Measurements from ENCODE around the gene VIL1.
A peak's percentile ranks its signal among the peaks of the same experiment; 100 is the strongest.

Gene VIL1

GRCh38 chr2:218395456-218395825 is 23.5 kb upstream of the VIL1 start:
- no peaks in the 10 kb centered on the region for H3K36me3 ChIP-seq (ENCODE audit: insufficient read depth, insufficient read length, low read length)
- DNase-seq (ENCODE audit: low read depth, low spot score) = no peak
- H3K4me3 ChIP-seq (ENCODE audit: insufficient read length, low read depth) = peak overlapping the region; percentile 50
- H3K27me3 ChIP-seq (ENCODE audit: insufficient read depth, insufficient read length) = peaks cover 36% of the 10 kb centered on the region
- peak overlapping the region; percentile 79 for H3K9ac ChIP-seq (ENCODE audit: insufficient read length, low read depth)
- TF ChIP-seq ZNF274 (IDR thresholded peaks at IDR 0.05; ENCODE audit: low read depth, low read length) (no peak), SUZ12 (IDR thresholded peaks at IDR 0.05; ENCODE audit: extremely low read depth, insufficient read depth, insufficient read length) (no peak), YY1 (IDR thresholded peaks at IDR 0.05; ENCODE audit: insufficient read depth, insufficient read length) (no peak)
- H3K4me1 ChIP-seq (ENCODE audit: insufficient read depth, insufficient read length) = peaks cover 15% of the 10 kb centered on the region
- H3K9me3 ChIP-seq (ENCODE audit: insufficient read depth, low read length) = no peaks in the 10 kb centered on the region

GRCh38 chr2:218395826-218396687 is 22.9 kb upstream of the VIL1 start:
- Histone ChIP-seq H3K36me3 (ENCODE audit: insufficient read depth, insufficient read length, low read length) (peaks cover 1% of the 10 kb centered on the region), H3K4me3 (ENCODE audit: insufficient read length, low read depth) (peak overlapping the region; percentile 85), H3K27me3 (ENCODE audit: insufficient read depth, insufficient read length) (peaks cover 36% of the 10 kb centered on the region), H3K9me3 (ENCODE audit: insufficient read depth, low read length) (no peaks in the 10 kb centered on the region), H3K4me1 (ENCODE audit: insufficient read depth, insufficient read length) (peaks cover 16% of the 10 kb centered on the region), H3K9ac (ENCODE audit: insufficient read length, low read depth) (peak overlapping the region; percentile 79)
- DNase-seq (ENCODE audit: low read depth, low spot score) = peak; percentile 86
- no peak for TF ChIP-seq YY1 (IDR thresholded peaks at IDR 0.05; ENCODE audit: insufficient read depth, insufficient read length)
- TF ChIP-seq SUZ12 (IDR thresholded peaks at IDR 0.05; ENCODE audit: extremely low read depth, insufficient read depth, insufficient read length) = no peak
- TF ChIP-seq ZNF274 (IDR thresholded peaks at IDR 0.05; ENCODE audit: low read depth, low read length) = no peak

GRCh38 chr2:218396688-218397462 is 22.0 kb upstream of the VIL1 start:
- Histone ChIP-seq H3K9me3 (ENCODE audit: insufficient read depth, low read length) (no peaks in the 10 kb centered on the region), H3K9ac (ENCODE audit: insufficient read length, low read depth) (peak overlapping the region; percentile 79), H3K27me3 (ENCODE audit: insufficient read depth, insufficient read length) (peaks cover 36% of the 10 kb centered on the region), H3K4me1 (ENCODE audit: insufficient read depth, insufficient read length) (peaks cover 18% of the 10 kb centered on the region), H3K4me3 (ENCODE audit: insufficient read length, low read depth) (peak overlapping the region; percentile 85), H3K36me3 (ENCODE audit: insufficient read depth, insufficient read length, low read length) (peaks cover 9% of the 10 kb centered on the region)
- TF ChIP-seq YY1 (IDR thresholded peaks at IDR 0.05; ENCODE audit: insufficient read depth, insufficient read length) (no peak), SUZ12 (IDR thresholded peaks at IDR 0.05; ENCODE audit: extremely low read depth, insufficient read depth, insufficient read length) (no peak), ZNF274 (IDR thresholded peaks at IDR 0.05; ENCODE audit: low read depth, low read length) (no peak)
- DNase-seq (ENCODE audit: low read depth, low spot score) = no peak

- Histone ChIP-seq H3K9ac (ENCODE audit: insufficient read length, low read depth) (peak overlapping the region; percentile 79), H3K9me3 (ENCODE audit: insufficient read depth, low read length) (no peaks in the 10 kb centered on the region), H3K36me3 (ENCODE audit: insufficient read depth, insufficient read length, low read length) (peaks cover 15% of the 10 kb centered on the region), H3K4me3 (ENCODE audit: insufficient read length, low read depth) (peak overlapping the region; percentile 85), H3K27me3 (ENCODE audit: insufficient read depth, insufficient read length) (peaks cover 36% of the 10 kb centered on the region), H3K4me1 (ENCODE audit: insufficient read depth, insufficient read length) (peaks cover 18% of the 10 kb centered on the region)
- TF ChIP-seq YY1 (IDR thresholded peaks at IDR 0.05; ENCODE audit: insufficient read depth, insufficient read length) (no peak), SUZ12 (IDR thresholded peaks at IDR 0.05; ENCODE audit: extremely low read depth, insufficient read depth, insufficient read length) (no peak), ZNF274 (IDR thresholded peaks at IDR 0.05; ENCODE audit: low read depth, low read length) (no peak)
- no peak for DNase-seq (ENCODE audit: low read depth, low spot score)
Observed at GRCh38 chr2:218397463-218397819, 21.5 kb upstream of the VIL1 start.

GRCh38 chr2:218397820-218398436 is 21.0 kb upstream of the VIL1 start:
- Histone ChIP-seq H3K9ac (ENCODE audit: insufficient read length, low read depth) (peak overlapping the region; percentile 66), H3K4me1 (ENCODE audit: insufficient read depth, insufficient read length) (peaks cover 17% of the 10 kb centered on the region), H3K27me3 (ENCODE audit: insufficient read depth, insufficient read length) (peaks cover 36% of the 10 kb centered on the region), H3K36me3 (ENCODE audit: insufficient read depth, insufficient read length, low read length) (peaks cover 20% of the 10 kb centered on the region), H3K4me3 (ENCODE audit: insufficient read length, low read depth) (peak overlapping the region; percentile 85), H3K9me3 (ENCODE audit: insufficient read depth, low read length) (no peaks in the 10 kb centered on the region)
- TF ChIP-seq SUZ12 (IDR thresholded peaks at IDR 0.05; ENCODE audit: extremely low read depth, insufficient read depth, insufficient read length) (no peak), YY1 (IDR thresholded peaks at IDR 0.05; ENCODE audit: insufficient read depth, insufficient read length) (no peak), ZNF274 (IDR thresholded peaks at IDR 0.05; ENCODE audit: low read depth, low read length) (no peak)
- no peak for DNase-seq (ENCODE audit: low read depth, low spot score)

- peaks cover 36% of the 10 kb centered on the region for H3K27me3 ChIP-seq (ENCODE audit: insufficient read depth, insufficient read length)
- peaks cover 27% of the 10 kb centered on the region for H3K36me3 ChIP-seq (ENCODE audit: insufficient read depth, insufficient read length, low read length)
- H3K9me3 ChIP-seq (ENCODE audit: insufficient read depth, low read length) = no peaks in the 10 kb centered on the region
- H3K4me1 ChIP-seq (ENCODE audit: insufficient read depth, insufficient read length) = peaks cover 14% of the 10 kb centered on the region
- DNase-seq (ENCODE audit: low read depth, low spot score) = no peak
- peak overlapping the region; percentile 85 for H3K4me3 ChIP-seq (ENCODE audit: insufficient read length, low read depth)
- no peak for TF ChIP-seq ZNF274 (IDR thresholded peaks at IDR 0.05; ENCODE audit: low read depth, low read length)
- no peak for TF ChIP-seq YY1 (IDR thresholded peaks at IDR 0.05; ENCODE audit: insufficient read depth, insufficient read length)
- no peak for TF ChIP-seq SUZ12 (IDR thresholded peaks at IDR 0.05; ENCODE audit: extremely low read depth, insufficient read depth, insufficient read length)
- peak overlapping the region; percentile 89 for H3K9ac ChIP-seq (ENCODE audit: insufficient read length, low read depth)
Observed at GRCh38 chr2:218398437-218399390, 20.2 kb upstream of the VIL1 start.
